SK-N-SH (cell line): ENCODE data around the gene CYTH4. TPM values are rescaled to one million over a fixed set of nuclear protein-coding genes. Genes with fewer than 3 reads are reported as not detected.
A peak's percentile ranks its signal among the peaks of the same experiment; 100 is the strongest.
"Not testable (repeated sequence)": the region's sequence is repeated elsewhere in the genome, so short reads cannot be mapped to it uniquely, and the experiment has no call there.

Source experiments
- CTCF ChIA-PET: fragments of 300-600, 350-600 bp; formaldehyde crosslinking; extraction: SDS; loops from one replicate; lab custom pipeline; 2021; lab: Yijun Ruan, JAX
- POLR2A ChIA-PET: fragments of 350-600 bp; sonication (Branson Sonifier 250); formaldehyde crosslinking; extraction: SDS; loops from one replicate; lab custom pipeline; 2020; ENCODE audit warnings: antibody characterized with exemption, inconsistent platforms; lab: Yijun Ruan, JAX
- DNase-seq: peaks from one replicate; pipeline ENCODE4 v3.0.0; 2012
- H2AFZ ChIP-seq: fragments of 200-600 bp; sonication (generic); 2 replicates; pipeline ENCODE4 v1.8.1; 2016; ENCODE audit warnings: antibody characterized with exemption, mild to moderate bottlenecking, low read depth
- H3F3A ChIP-seq: fragments of 200-600 bp; sonication (generic); replicated peaks from 2 replicates; pipeline ENCODE3; 2016; ENCODE audit warnings: antibody characterized with exemption, mild to moderate bottlenecking; ENCODE audit not compliant: insufficient read depth
- H3K27ac ChIP-seq, 2 experiments: fragments of 200-500 bp in 1 of 2; fragments of 200-600 bp in 1 of 2; sonication (Bioruptor generic) in 1 of 2; sonication (generic), shearing (Covaris generic) in 1 of 2; 2 replicates each; pipeline versions ENCODE4 v1.5.1 to v1.6.1; 2014 to 2016; ENCODE audit warnings: low read depth in 2 of 2, inconsistent platforms in 1 of 2, low read length in 1 of 2, mild to moderate bottlenecking in 1 of 2, mixed read lengths in 1 of 2
- H3K27me3 ChIP-seq: fragments of 200-600 bp; sonication (generic), shearing (Covaris generic); 2 replicates; pipeline ENCODE4 v1.6.1; 2016; ENCODE audit warnings: mixed run types; ENCODE audit not compliant: insufficient read depth
- H3K36me3 ChIP-seq, 2 experiments: fragments of 200-500 bp in 1 of 2; fragments of 200-600 bp in 1 of 2; sonication (Bioruptor generic) in 1 of 2; sonication (generic) in 1 of 2; replicated peaks in 1 of 2; 2 replicates each; pipeline versions ENCODE3 to v1.5.1; 2014 to 2016; ENCODE audit warnings: low read length in 1 of 2, mild to moderate bottlenecking in 1 of 2; ENCODE audit not compliant: insufficient read depth in 2 of 2, control insufficient read depth in 1 of 2
- H3K4me1 ChIP-seq, 2 experiments: fragments of 200-500 bp in 1 of 2; fragments of 200-600 bp in 1 of 2; sonication (Bioruptor generic) in 1 of 2; sonication (generic), shearing (Covaris generic) in 1 of 2; 2 replicates each; pipeline versions ENCODE4 v1.5.1 to v1.6.1; 2014 to 2016; ENCODE audit warnings: low read depth in 1 of 2, low read length in 1 of 2, mixed run types in 1 of 2; ENCODE audit not compliant: insufficient read depth in 2 of 2, control insufficient read depth in 1 of 2
- H3K4me2 ChIP-seq: fragments of 200-600 bp; sonication (generic), shearing (Covaris generic); 2 replicates; pipeline ENCODE4 v1.6.1; 2017; ENCODE audit warnings: mixed run types
- H3K4me3 ChIP-seq, 2 experiments: fragments of 200-500 bp in 1 of 2; fragments of 200-600 bp in 1 of 2; sonication (Bioruptor generic) in 1 of 2; sonication (generic), shearing (Covaris generic) in 1 of 2; 2 replicates each; pipeline versions ENCODE4 v1.5.1 to v1.8.1; 2014 to 2016; ENCODE audit warnings: low read depth in 2 of 2, inconsistent platforms in 1 of 2, low read length in 1 of 2, mild to moderate bottlenecking in 1 of 2, mixed read lengths in 1 of 2, moderate library complexity in 1 of 2
- H3K79me2 ChIP-seq: fragments of 200-600 bp; sonication (generic); 2 replicates; pipeline ENCODE4 v1.8.1; 2017; ENCODE audit warnings: mild to moderate bottlenecking; ENCODE audit not compliant: insufficient read depth
- H3K9ac ChIP-seq: fragments of 200-600 bp; sonication (generic); 2 replicates; pipeline ENCODE4 v1.6.1; 2017; ENCODE audit warnings: mixed run types
- H3K9me2 ChIP-seq: fragments of 200-600 bp; sonication (generic); 2 replicates; pipeline ENCODE4 v1.6.1; 2017; ENCODE audit warnings: mixed run types
- H3K9me3 ChIP-seq: fragments of 200-600 bp; sonication (generic); 2 replicates; pipeline ENCODE4 v1.6.1; 2017; ENCODE audit warnings: mixed run types, mild to moderate bottlenecking, moderate library complexity
- H4K20me1 ChIP-seq: fragments of 200-600 bp; sonication (generic); 2 replicates; pipeline ENCODE4 v1.6.1; 2017; ENCODE audit warnings: mild to moderate bottlenecking, mixed run types; ENCODE audit not compliant: insufficient read depth
- CHD2 ChIP-seq: fragments of 150-350 bp; IDR thresholded peaks from 2 replicates; pipeline ENCODE4 v1.6.1; 2018; ENCODE audit warnings: low read length; ENCODE audit not compliant: partially characterized antibody
- ELF1 ChIP-seq: IDR thresholded peaks from 2 replicates; pipeline ENCODE4 v1.4.0; 2012
- EZH2phosphoT487 ChIP-seq: fragments of 200-600 bp; sonication (generic); IDR thresholded peaks from 2 replicates; pipeline ENCODE4 v1.6.1; 2017; ENCODE audit warnings: low read depth, mixed run types, mild to moderate bottlenecking, antibody characterized with exemption, moderate library complexity, borderline replicate concordance
- FOSL2 ChIP-seq: IDR thresholded peaks from 2 replicates; pipeline ENCODE4 v1.4.0; 2012; ENCODE audit warnings: low read depth, mild to moderate bottlenecking, moderate library complexity, borderline replicate concordance
- FOXJ3 ChIP-seq: sonication (generic); formaldehyde crosslinking; IDR thresholded peaks from 2 replicates; pipeline ENCODE4 v1.5.1; 2020; ENCODE audit warnings: mild to moderate bottlenecking, missing genetic modification reagents
- FOXM1 ChIP-seq: IDR thresholded peaks from 2 replicates; pipeline ENCODE4 v1.4.0; 2012; ENCODE audit warnings: low read depth, mild to moderate bottlenecking
- GABPA ChIP-seq: IDR thresholded peaks from 2 replicates; pipeline ENCODE4 v1.4.0; 2012; ENCODE audit warnings: low read depth, mild to moderate bottlenecking
- IRF3 ChIP-seq: fragments of 150-350 bp; IDR thresholded peaks from 2 replicates; pipeline ENCODE4 v1.6.1; 2016; ENCODE audit warnings: mild to moderate bottlenecking, low read depth, low read length
- JUND ChIP-seq: IDR thresholded peaks from 2 replicates; pipeline ENCODE4 v1.4.0; 2012
- MEF2A ChIP-seq: IDR thresholded peaks from 2 replicates; pipeline ENCODE4 v1.4.0; 2012; ENCODE audit warnings: low read depth, borderline replicate concordance
- NFIC ChIP-seq: IDR thresholded peaks from 2 replicates; pipeline ENCODE4 v1.4.0; 2012; ENCODE audit warnings: borderline replicate concordance
- NRF1 ChIP-seq: IDR thresholded peaks from 2 replicates; pipeline ENCODE4 v1.6.1; 2012; ENCODE audit warnings: low read depth, mild to moderate bottlenecking, low read length
- POLR2AphosphoS5 ChIP-seq: IDR thresholded peaks from 2 replicates; pipeline ENCODE4 v1.6.1; 2012; ENCODE audit warnings: low read depth, low read length
- RXRA ChIP-seq: IDR thresholded peaks from 2 replicates; pipeline ENCODE4 v1.4.0; 2012; ENCODE audit warnings: low read depth, mild to moderate bottlenecking, borderline replicate concordance
- TCF12 ChIP-seq: IDR thresholded peaks from 2 replicates; pipeline ENCODE4 v1.4.0; 2012
- USF2 ChIP-seq: fragments of 150-350 bp; IDR thresholded peaks from 2 replicates; pipeline ENCODE4 v1.6.1; 2017; ENCODE audit warnings: antibody characterized with exemption, low read length, low read depth, borderline replicate concordance
- ZBTB33 ChIP-seq: IDR thresholded peaks from 2 replicates; pipeline ENCODE4 v1.4.0; 2012; ENCODE audit warnings: low read depth, borderline replicate concordance
- WGBS: methylation state at CpG from one replicate; pipeline ENCODE4 v1.1.6; 2017; ENCODE audit warnings: low lambda C conversion rate; 5-methylcytosine and 5-hydroxymethylcytosine counted together
- polyA plus RNA-seq, 3 experiments: library from polyadenylated mRNA; depleted of rRNA; stranded (reverse); fragments of >200 nt; gene quantifications; 2 replicates each; pipeline ENCODE4 v1.2.3, GENCODE V29; 2012

Gene CYTH4
- polyA plus RNA-seq (2012; rRNA removed): 0.03 and 0.07 TPM in 2 replicates
- 0.01 and 0.04 TPM in 2 replicates for polyA plus RNA-seq (2012; cell fraction: cytosol; rRNA removed)
- 0.08 and 0.13 TPM in 2 replicates for polyA plus RNA-seq (2012; cell fraction: nucleus; rRNA removed)

- WGBS: 57% methylated on average over 3 of the region's 12 CpGs
- Histone ChIP-seq H2AFZ (no peak within 1 kb of the TSS), H3K4me2 (no peak within 1 kb of the TSS)
These were observed at the start of gene CYTH4 for GRCh38 chr22:37282385-37282677. Gene CYTH4, plus strand, starts transcription at chr22:37282508. Its CDS starts 62 bp downstream, at chr22:37282570.

GRCh38 chr22:37233371-37233750 lies 48.9 kb upstream of the CYTH4 start:
- H3K9me3 ChIP-seq, DNase-seq: not testable (repeated sequence)
- CTCF ChIA-PET: interaction anchor here (5.9 kb wide), 1 partner anchor 27 kb away, joined by 52 read pairs; no protein-coding TSS in a partner anchor

More at GRCh38 chr22:37282385-37282677, at the start of gene CYTH4:
- Histone ChIP-seq H3K27me3 (no peaks in the 10 kb centered on the region), H3K9ac (no peak within 1 kb of the TSS), H3K9me2 (no peaks in the 10 kb centered on the region), H4K20me1 (no peaks in the 10 kb centered on the region), H3K27ac (no peak within 1 kb of the TSS), H3K9me3 (no peaks in the 10 kb centered on the region), H3K79me2 (no peaks in the 10 kb centered on the region), H3F3A (no peaks in the 10 kb centered on the region), H3K4me3 (no peak within 1 kb of the TSS), H3K4me1 (no peaks in the 10 kb centered on the region), H3K36me3 (no peaks in the 10 kb centered on the region)
- no peak for DNase-seq
- CTCF ChIA-PET: interaction anchor here (0.6 to 7.4 kb wide), 4 partner anchors 9 to 83 kb away, joined by 3 to 49 read pairs (median 3); no protein-coding TSS in a partner anchor
- TF ChIP-seq CHD2 (no peak), FOSL2 (no peak), JUND (no peak), RXRA (no peak), MEF2A (no peak)
- POLR2A ChIA-PET: no interaction called here

GRCh38 chr22:37233751-37234631 lies 48.3 kb upstream of the CYTH4 start:
- Histone ChIP-seq H3K9me2 (no peaks in the 10 kb centered on the region), H3F3A (peaks cover 9% of the 10 kb centered on the region), H3K27me3 (no peaks in the 10 kb centered on the region), H3K27ac (no peak overlapping the region), H3K79me2 (no peaks in the 10 kb centered on the region), H3K36me3 (no peaks in the 10 kb centered on the region), H3K4me2 (no peak overlapping the region), H3K4me1 (peaks cover 9 to 10% of the 10 kb centered on the region in 2 experiments; a peak in 3 of 4 replicates), H2AFZ (no peak overlapping the region), H3K4me3 (no peak overlapping the region), H3K9me3 (no peaks in the 10 kb centered on the region), H3K9ac (no peak overlapping the region), H4K20me1 (no peaks in the 10 kb centered on the region)
- ChIA-PET POLR2A (no interaction called here), CTCF (interaction anchor here (1.1 to 5.9 kb wide), 2 partner anchors 26 kb away, joined by 4 to 52 read pairs; no protein-coding TSS in a partner anchor)
- 67% methylated on average over 14 of the region's 27 CpGs for WGBS
- DNase-seq: peak; percentile 24
- no peak for TF ChIP-seq MEF2A
- no peak for TF ChIP-seq POLR2AphosphoS5
- no peak for TF ChIP-seq RXRA
- TF ChIP-seq FOXJ3 (CRISPR knock-in tag): no peak
- TF ChIP-seq NRF1: no peak
- TF ChIP-seq FOXM1: no peak
- TF ChIP-seq CHD2: no peak
- no peak for TF ChIP-seq ZBTB33
- no peak for TF ChIP-seq GABPA
- no peak for TF ChIP-seq TCF12
- no peak for TF ChIP-seq EZH2phosphoT487
- no peak for TF ChIP-seq USF2
- TF ChIP-seq IRF3: no peak
- no peak for TF ChIP-seq NFIC
- no peak for TF ChIP-seq FOSL2
- TF ChIP-seq ELF1: no peak

More at GRCh38 chr22:37233371-37233750, 48.9 kb upstream of the CYTH4 start:
- peaks cover 14% of the 10 kb centered on the region for H3F3A ChIP-seq
- H3K27ac ChIP-seq, H3K9ac ChIP-seq, H4K20me1 ChIP-seq, H3K4me2 ChIP-seq, POLR2A ChIA-PET, H3K79me2 ChIP-seq, H3K9me2 ChIP-seq, H2AFZ ChIP-seq, H3K36me3 ChIP-seq, H3K4me3 ChIP-seq, H3K27me3 ChIP-seq: not testable (repeated sequence)
- peaks cover 15 to 17% of the 10 kb centered on the region in 2 experiments; a peak in 3 of 4 replicates for H3K4me1 ChIP-seq
- 90% methylated on average over 12 of the region's 12 CpGs for WGBS
